Colon (tissue), 2 donors: ENCODE measurements around the gene PCP4.

Experiments
- FAIRE-seq: peaks from 2 replicates; lab custom pipeline; 2012; peaks lifted over from hg19 to GRCh38; lab: Jason Lieb, UNC
- donor health status: control.
- donor health status: control.

Gene PCP4

DNA sequence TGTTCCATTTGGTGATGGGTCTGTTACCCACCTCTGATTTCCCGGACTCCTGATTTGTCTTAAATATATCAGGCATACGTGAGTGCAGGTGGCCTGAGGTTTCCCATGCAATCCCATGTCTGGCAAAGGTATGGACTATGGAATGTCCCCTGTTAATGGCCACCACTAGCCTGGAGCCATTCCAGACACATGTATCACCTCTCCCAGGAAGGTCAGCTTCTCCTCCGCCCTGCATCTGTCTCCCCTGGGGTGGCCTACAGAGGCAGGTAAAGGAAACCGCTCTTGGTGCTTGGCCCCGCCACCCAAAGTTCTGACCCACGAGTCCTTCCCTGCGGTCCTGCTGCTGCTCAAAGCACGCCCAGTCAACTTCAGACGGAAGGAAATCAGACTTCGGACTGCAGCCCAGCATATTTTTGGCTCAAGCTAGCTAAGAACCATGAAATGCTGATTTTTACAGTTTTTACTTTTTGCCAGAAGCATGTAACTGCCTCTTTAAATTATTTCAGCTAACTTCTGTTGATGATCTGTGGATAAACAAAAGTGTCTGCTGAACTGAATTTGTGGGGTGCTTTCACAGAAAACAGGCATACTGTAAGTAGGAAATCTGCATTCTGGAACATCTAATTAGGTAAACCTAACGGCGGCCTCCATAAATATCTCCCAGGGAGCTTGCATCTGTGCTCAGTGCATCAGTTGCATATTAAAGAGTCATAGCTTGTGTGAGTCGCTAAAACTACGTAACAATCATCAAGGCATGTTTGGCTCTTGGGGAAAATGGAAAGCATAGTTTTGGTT lies 105.9 kb downstream of the PCP4 start:
- FAIRE-seq: no peak

DNA sequence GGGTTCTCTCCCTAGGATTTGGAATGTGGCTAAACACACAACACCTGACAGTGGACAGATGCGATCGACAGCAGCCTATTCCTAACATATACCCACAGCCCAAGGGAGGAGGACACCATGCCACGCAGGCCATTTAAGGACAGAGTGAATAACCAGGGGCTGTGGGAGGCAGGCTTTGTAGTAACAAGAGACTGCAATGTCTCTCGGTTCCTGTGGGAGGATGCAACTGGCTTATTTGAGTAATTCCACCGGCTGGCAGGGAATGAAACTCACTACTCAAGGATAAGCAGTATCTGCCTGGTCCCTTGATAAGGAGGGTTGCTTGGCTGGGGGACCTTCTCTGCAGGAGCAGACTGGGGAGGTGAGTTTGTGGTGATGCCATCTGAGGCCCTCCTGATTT lies 109.6 kb downstream of the PCP4 start:
- no peak for FAIRE-seq
